GM12874 (cell line): ENCODE data around the gene RHBDF1.

Source experiments
- CTCF ChIP-seq: IDR thresholded peaks from 2 replicates; pipeline ENCODE4 v1.5.1; 2011; ENCODE audit warnings: low read depth, mild to moderate bottlenecking, control low read depth, low read length, moderate library complexity; ENCODE audit not compliant: insufficient read depth

Gene RHBDF1

GRCh38 chr16:35011-35677, 37.3 kb downstream of the RHBDF1 start:
- no peak for TF ChIP-seq CTCF

GRCh38 chr16:34648-34987, 37.8 kb downstream of the RHBDF1 start:
- TF ChIP-seq CTCF = no peak

- TF ChIP-seq CTCF = no peak
These were observed 38.4 kb downstream of the RHBDF1 start for GRCh38 chr16:33877-34647.

- TF ChIP-seq CTCF = peak; percentile 67
These were observed 61.7 kb downstream of the RHBDF1 start for GRCh38 chr16:10772-11171.

- TF ChIP-seq CTCF = no peak
These were observed 62.3 kb downstream of the RHBDF1 start for GRCh38 chr16:9903-10665.
